Hematopoietic multipotent progenitor cell (in vitro differentiated cells): ENCODE data around the gene DDX20. TPM values are rescaled to one million over a fixed set of nuclear protein-coding genes. Genes with fewer than 3 reads are reported as not detected.
A peak's percentile ranks its signal among the peaks of the same experiment; 100 is the strongest.
"Not testable (repeated sequence)": the region's sequence is repeated elsewhere in the genome, so short reads cannot be mapped to it uniquely, and the experiment has no call there.

Experiments
- DNase-seq, 3 donors: peaks; one replicate each; pipeline ENCODE4 v3.0.0-alpha.2; 2011 to 2015; ENCODE audit warnings: low read depth in 2 of 3, low spot score in 2 of 3
- total RNA-seq: library from RNA; depleted of rRNA; stranded (reverse); fragments of >200 nt; gene quantifications from one replicate; pipeline ENCODE4 v1.2.3, GENCODE V29; 2012

Gene DDX20
- total RNA-seq, 1 donor = 9.4 TPM

- no peak for DNase-seq
Observed at GRCh38 chr1:111786669-111787207, 31.0 kb downstream of the DDX20 start.

- no peak for DNase-seq
Observed at GRCh38 chr1:111789142-111789541, 33.4 kb downstream of the DDX20 start.

- DNase-seq = no peak
Observed at GRCh38 chr1:111789666-111790316, 34.1 kb downstream of the DDX20 start.

GRCh38 chr1:111791776-111792175 lies 36.1 kb downstream of the DDX20 start:
- no peak for DNase-seq

GRCh38 chr1:111792249-111792648 lies 36.5 kb downstream of the DDX20 start:
- no peak for DNase-seq

- DNase-seq = no peak
Observed at GRCh38 chr1:111793923-111794322, 38.2 kb downstream of the DDX20 start.

GRCh38 chr1:111795401-111795800 lies 39.7 kb downstream of the DDX20 start:
- DNase-seq = no peak

- DNase-seq = no peak
Observed at GRCh38 chr1:111798580-111798979, 42.9 kb downstream of the DDX20 start.

GRCh38 chr1:111799722-111800121 lies 44.0 kb downstream of the DDX20 start:
- not testable (repeated sequence) for DNase-seq

- peak in 1 of 3 donors; percentile 5 for DNase-seq
Observed at GRCh38 chr1:111801071-111801850, 45.6 kb downstream of the DDX20 start.

- DNase-seq = no peak
Observed at GRCh38 chr1:111802110-111802509, 46.4 kb downstream of the DDX20 start.

- DNase-seq = no peak
Observed at GRCh38 chr1:111802984-111803383, 47.3 kb downstream of the DDX20 start.

- no peak for DNase-seq
Observed at GRCh38 chr1:111803951-111804350, 48.2 kb downstream of the DDX20 start.

GRCh38 chr1:111804776-111805175 lies 49.1 kb downstream of the DDX20 start:
- no peak for DNase-seq

GRCh38 chr1:111805251-111805650 lies 49.5 kb downstream of the DDX20 start:
- DNase-seq = no peak

- no peak for DNase-seq
Observed at GRCh38 chr1:111811891-111812290, 56.2 kb downstream of the DDX20 start.

GRCh38 chr1:111812306-111812705 lies 56.6 kb downstream of the DDX20 start:
- no peak for DNase-seq

GRCh38 chr1:111813440-111814304 lies 58.0 kb downstream of the DDX20 start:
- DNase-seq = no peak

- no peak for DNase-seq
Observed at GRCh38 chr1:111814305-111814628, 58.6 kb downstream of the DDX20 start.

GRCh38 chr1:111814642-111815041 lies 58.9 kb downstream of the DDX20 start:
- DNase-seq = no peak
